HEK293 (cell line): ENCODE measurements around the gene TEX19.
A peak's percentile ranks its signal among the peaks of the same experiment; 100 is the strongest.

Source experiments
- CTCF ChIA-PET: fragments of 350-600 bp; formaldehyde crosslinking; extraction: SDS; loops from one replicate; lab custom pipeline; 2021; ENCODE audit warnings: antibody characterized with exemption; lab: Yijun Ruan, JAX
- POLR2A ChIA-PET: fragments of 300-600 bp; formaldehyde crosslinking; extraction: SDS; loops from one replicate; lab custom pipeline; 2020; ENCODE audit warnings: antibody characterized with exemption, inconsistent platforms; lab: Yijun Ruan, JAX
- H3K27ac ChIP-seq: fragments of 200-500 bp; sonication (Bioruptor generic); 2 replicates; pipeline ENCODE4 v1.5.1; 2014; ENCODE audit warnings: low read depth, low read length, control low read depth, inconsistent platforms; ENCODE audit errors: extremely low read depth
- H3K36me3 ChIP-seq, 2 experiments: fragments of 200-500 bp in 1 of 2; sonication (Bioruptor generic) in 1 of 2; 1 replicate in 1 of 2; 2 replicates in 1 of 2; pipeline ENCODE4 v1.5.1; 2014 to 2017; ENCODE audit warnings: inconsistent platforms in 2 of 2, low read length in 2 of 2; ENCODE audit not compliant: control insufficient read depth in 2 of 2, insufficient read depth in 1 of 2
- H3K4me1 ChIP-seq: fragments of 200-500 bp; sonication (Bioruptor generic); 2 replicates; pipeline ENCODE4 v1.5.1; 2014; ENCODE audit warnings: mild to moderate bottlenecking, low read length, inconsistent platforms; ENCODE audit not compliant: control insufficient read depth, insufficient read depth
- H3K4me3 ChIP-seq: 2 replicates; pipeline ENCODE4 v1.5.1; 2011; ENCODE audit warnings: low read depth, mild to moderate bottlenecking, control low read depth, low read length, moderate library complexity
- H3K9me3 ChIP-seq: fragments of 200-500 bp; sonication (Bioruptor generic); 2 replicates; pipeline ENCODE4 v1.5.1; 2014; ENCODE audit warnings: low read depth, low read length, inconsistent platforms; ENCODE audit not compliant: control insufficient read depth, insufficient read depth
- ATF2 ChIP-seq: fragments of 450-650 bp; formaldehyde crosslinking; IDR thresholded peaks from 2 replicates; pipeline ENCODE4 v1.5.1; 2016; ENCODE audit warnings: missing biosample characterization, missing genetic modification characterization, low read depth
- EGR2 ChIP-seq: fragments of 450-650 bp; formaldehyde crosslinking; IDR thresholded peaks from 2 replicates; pipeline ENCODE4 v1.5.1; 2016; ENCODE audit warnings: low read depth, missing biosample characterization, missing genetic modification characterization
- FEZF1 ChIP-seq: fragments of 450-650 bp; formaldehyde crosslinking; IDR thresholded peaks from 2 replicates; pipeline ENCODE4 v1.5.1; 2016; ENCODE audit warnings: missing biosample characterization, missing genetic modification characterization
- GLIS2 ChIP-seq: fragments of 450-650 bp; formaldehyde crosslinking; IDR thresholded peaks from 2 replicates; pipeline ENCODE4 v1.5.1; 2016; ENCODE audit warnings: missing biosample characterization, missing genetic modification characterization
- MYNN ChIP-seq: fragments of 450-650 bp; formaldehyde crosslinking; IDR thresholded peaks from 2 replicates; pipeline ENCODE4 v1.5.1; 2016; ENCODE audit warnings: missing biosample characterization, missing genetic modification characterization, borderline replicate concordance
- PRDM6 ChIP-seq: fragments of 450-650 bp; formaldehyde crosslinking; IDR thresholded peaks from 2 replicates; pipeline ENCODE4 v1.5.1; 2017; ENCODE audit warnings: missing biosample characterization, missing genetic modification characterization
- SCRT1 ChIP-seq: fragments of 450-650 bp; formaldehyde crosslinking; IDR thresholded peaks from 2 replicates; pipeline ENCODE4 v1.5.1; 2016; ENCODE audit warnings: missing biosample characterization, missing genetic modification characterization, borderline replicate concordance
- SCRT2 ChIP-seq: fragments of 450-650 bp; formaldehyde crosslinking; IDR thresholded peaks from 2 replicates; pipeline ENCODE4 v1.5.1; 2016; ENCODE audit warnings: missing biosample characterization, missing genetic modification characterization
- ZFP37 ChIP-seq: fragments of 450-650 bp; formaldehyde crosslinking; IDR thresholded peaks from 2 replicates; pipeline ENCODE4 v1.5.1; 2016; ENCODE audit warnings: missing biosample characterization, missing genetic modification characterization
- ZFP69B ChIP-seq: fragments of 450-650 bp; formaldehyde crosslinking; IDR thresholded peaks from 2 replicates; pipeline ENCODE4 v1.5.1; 2016; ENCODE audit warnings: missing biosample characterization, missing genetic modification characterization
- ZNF274 ChIP-seq, 2 experiments: fragments of 200-500 bp in 1 of 2; fragments of 450-650 bp in 1 of 2; sonication (Bioruptor generic) in 1 of 2; formaldehyde crosslinking in 1 of 2; IDR thresholded peaks; 2 replicates each; pipeline versions ENCODE4 v1.5.1 to v1.6.1; 2014 to 2016; ENCODE audit warnings: borderline replicate concordance in 1 of 2, inconsistent platforms in 1 of 2, low read length in 1 of 2, missing biosample characterization in 1 of 2, missing genetic modification characterization in 1 of 2
- ZNF366 ChIP-seq: fragments of 450-650 bp; formaldehyde crosslinking; conservative IDR thresholded peaks from 2 replicates; pipeline ENCODE4 v1.5.1; 2016; ENCODE audit warnings: missing biosample characterization, missing genetic modification characterization
- ZNF530 ChIP-seq: fragments of 450-650 bp; formaldehyde crosslinking; IDR thresholded peaks from 2 replicates; pipeline ENCODE4 v1.5.1; 2016; ENCODE audit warnings: low read depth, missing biosample characterization, missing genetic modification characterization
- ZNF544 ChIP-seq: fragments of 450-650 bp; formaldehyde crosslinking; IDR thresholded peaks from 2 replicates; pipeline ENCODE4 v1.5.0; 2017; ENCODE audit warnings: missing biosample characterization, missing genetic modification characterization
- ZNF585B ChIP-seq: fragments of 450-650 bp; formaldehyde crosslinking; IDR thresholded peaks from 2 replicates; pipeline ENCODE4 v1.5.1; 2016; ENCODE audit warnings: missing biosample characterization, missing genetic modification characterization
- TF ChIP-seq, protein P1 (sequence below): fragments of 450-650 bp; IDR thresholded peaks from 2 replicates; pipeline ENCODE4 v1.5.1; 2018; ENCODE audit warnings: missing biosample characterization, missing genetic modification characterization
- TF ChIP-seq, protein P2 (sequence below): IDR thresholded peaks from 2 replicates; pipeline ENCODE4 v1.6.1; 2011; ENCODE audit warnings: mild to moderate bottlenecking, low read depth, low read length, borderline replicate concordance
- TF ChIP-seq, protein P3 (sequence below): fragments of 450-650 bp; formaldehyde crosslinking; IDR thresholded peaks from 2 replicates; pipeline ENCODE4 v1.5.1; 2017; ENCODE audit warnings: missing biosample characterization, missing genetic modification characterization

Gene TEX19

GRCh38 chr17:82389379-82389778 lies 30.3 kb downstream of the TEX19 start (continued):
- no peak for TF ChIP-seq MYNN (tag by site-specific recombination)

- ChIA-PET POLR2A (no interaction called here), CTCF (interaction anchor here (0.5 kb wide), 1 partner anchor 17 kb away, joined by 4 read pairs; no protein-coding TSS in a partner anchor)
- H3K4me3 ChIP-seq, result no peak overlapping the region
- H3K9me3 ChIP-seq, result no peaks in the 10 kb centered on the region
- TF ChIP-seq EGR2 (tag by site-specific recombination), result no peak
- peak; percentile 63 for TF ChIP-seq ZFP69B
- TF ChIP-seq ZNF366 (tag by site-specific recombination), result 0 out of 2 replicates have a peak, but pooled peaks have one; percentile 13
- TF ChIP-seq ATF2 (tag by site-specific recombination), result peak; percentile 64
- no peak for TF ChIP-seq ZNF274 (IDR thresholded peaks at IDR 0.05; ENCODE audit: low read length)
- TF ChIP-seq ZNF274 (tag by site-specific recombination; IDR thresholded peaks at IDR 0.05; ENCODE audit: borderline replicate concordance), result no peak
- TF ChIP-seq ZNF544 (tag by site-specific recombination), result no peak
- TF ChIP-seq GLIS2, result no peak
- no peak overlapping the region for H3K27ac ChIP-seq
- no peaks in the 10 kb centered on the region for H3K4me1 ChIP-seq
- peaks cover 0 to 20% of the 10 kb centered on the region in 2 experiments; a peak in 1 of 3 replicates for H3K36me3 ChIP-seq
Measured at GRCh38 chr17:82390015-82390859, 31.2 kb downstream of the TEX19 start.

DNA sequence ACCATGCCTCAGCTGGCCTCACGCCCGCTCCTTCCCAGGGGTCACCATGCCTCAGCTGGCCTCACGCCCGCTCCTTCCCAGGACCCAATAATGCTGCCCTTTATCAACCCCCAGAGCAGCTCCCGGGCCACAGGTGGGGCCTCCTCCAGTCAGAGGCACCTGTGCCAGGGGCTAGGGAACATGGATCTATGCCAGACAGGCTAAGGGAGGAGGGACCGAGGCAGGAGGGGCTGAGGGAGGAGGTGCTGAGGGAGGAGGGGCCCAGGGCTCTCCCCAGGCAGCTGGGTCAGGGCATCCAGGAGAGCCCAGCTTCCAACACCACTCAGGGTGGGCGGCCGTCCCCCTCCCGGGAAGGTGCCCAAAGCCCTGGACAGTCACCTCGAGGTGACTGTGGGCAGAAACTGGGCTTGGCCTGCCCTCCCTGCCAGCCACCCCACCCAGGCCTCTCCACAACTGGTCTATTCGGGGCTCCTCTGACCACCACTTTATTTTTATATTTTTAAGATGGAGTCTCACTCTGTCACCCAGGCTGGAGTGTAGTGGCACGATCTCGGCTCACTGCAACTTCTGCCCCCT lies 31.9 kb downstream of the TEX19 start:
- peaks cover 0 to 20% of the 10 kb centered on the region in 2 experiments; a peak in 1 of 3 replicates for H3K36me3 ChIP-seq
- CTCF ChIA-PET, result interaction anchor here (0.5 to 0.6 kb wide), 2 partner anchors 17 to 61 kb away, joined by 3 to 4 read pairs; no protein-coding TSS in a partner anchor
- TF ChIP-seq, protein P1, sequence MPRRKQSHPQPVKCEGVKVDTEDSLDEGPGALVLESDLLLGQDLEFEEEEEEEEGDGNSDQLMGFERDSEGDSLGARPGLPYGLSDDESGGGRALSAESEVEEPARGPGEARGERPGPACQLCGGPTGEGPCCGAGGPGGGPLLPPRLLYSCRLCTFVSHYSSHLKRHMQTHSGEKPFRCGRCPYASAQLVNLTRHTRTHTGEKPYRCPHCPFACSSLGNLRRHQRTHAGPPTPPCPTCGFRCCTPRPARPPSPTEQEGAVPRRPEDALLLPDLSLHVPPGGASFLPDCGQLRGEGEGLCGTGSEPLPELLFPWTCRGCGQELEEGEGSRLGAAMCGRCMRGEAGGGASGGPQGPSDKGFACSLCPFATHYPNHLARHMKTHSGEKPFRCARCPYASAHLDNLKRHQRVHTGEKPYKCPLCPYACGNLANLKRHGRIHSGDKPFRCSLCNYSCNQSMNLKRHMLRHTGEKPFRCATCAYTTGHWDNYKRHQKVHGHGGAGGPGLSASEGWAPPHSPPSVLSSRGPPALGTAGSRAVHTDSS (tag by site-specific recombination), result no peak
- TF ChIP-seq, protein P2, sequence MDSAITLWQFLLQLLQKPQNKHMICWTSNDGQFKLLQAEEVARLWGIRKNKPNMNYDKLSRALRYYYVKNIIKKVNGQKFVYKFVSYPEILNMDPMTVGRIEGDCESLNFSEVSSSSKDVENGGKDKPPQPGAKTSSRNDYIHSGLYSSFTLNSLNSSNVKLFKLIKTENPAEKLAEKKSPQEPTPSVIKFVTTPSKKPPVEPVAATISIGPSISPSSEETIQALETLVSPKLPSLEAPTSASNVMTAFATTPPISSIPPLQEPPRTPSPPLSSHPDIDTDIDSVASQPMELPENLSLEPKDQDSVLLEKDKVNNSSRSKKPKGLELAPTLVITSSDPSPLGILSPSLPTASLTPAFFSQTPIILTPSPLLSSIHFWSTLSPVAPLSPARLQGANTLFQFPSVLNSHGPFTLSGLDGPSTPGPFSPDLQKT, result no peak
- no peak for TF ChIP-seq ZNF585B (tag by site-specific recombination)
- TF ChIP-seq ZNF530 (tag by site-specific recombination), result no peak
- 0 out of 2 replicates have a peak, but pooled peaks have one; percentile 33 for TF ChIP-seq SCRT2
- no peak for TF ChIP-seq FEZF1 (tag by site-specific recombination)
- TF ChIP-seq, protein P3, sequence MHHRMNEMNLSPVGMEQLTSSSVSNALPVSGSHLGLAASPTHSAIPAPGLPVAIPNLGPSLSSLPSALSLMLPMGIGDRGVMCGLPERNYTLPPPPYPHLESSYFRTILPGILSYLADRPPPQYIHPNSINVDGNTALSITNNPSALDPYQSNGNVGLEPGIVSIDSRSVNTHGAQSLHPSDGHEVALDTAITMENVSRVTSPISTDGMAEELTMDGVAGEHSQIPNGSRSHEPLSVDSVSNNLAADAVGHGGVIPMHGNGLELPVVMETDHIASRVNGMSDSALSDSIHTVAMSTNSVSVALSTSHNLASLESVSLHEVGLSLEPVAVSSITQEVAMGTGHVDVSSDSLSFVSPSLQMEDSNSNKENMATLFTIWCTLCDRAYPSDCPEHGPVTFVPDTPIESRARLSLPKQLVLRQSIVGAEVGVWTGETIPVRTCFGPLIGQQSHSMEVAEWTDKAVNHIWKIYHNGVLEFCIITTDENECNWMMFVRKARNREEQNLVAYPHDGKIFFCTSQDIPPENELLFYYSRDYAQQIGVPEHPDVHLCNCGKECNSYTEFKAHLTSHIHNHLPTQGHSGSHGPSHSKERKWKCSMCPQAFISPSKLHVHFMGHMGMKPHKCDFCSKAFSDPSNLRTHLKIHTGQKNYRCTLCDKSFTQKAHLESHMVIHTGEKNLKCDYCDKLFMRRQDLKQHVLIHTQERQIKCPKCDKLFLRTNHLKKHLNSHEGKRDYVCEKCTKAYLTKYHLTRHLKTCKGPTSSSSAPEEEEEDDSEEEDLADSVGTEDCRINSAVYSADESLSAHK (tag by site-specific recombination), result no peak
- TF ChIP-seq PRDM6 (tag by site-specific recombination), result no peak
- TF ChIP-seq SCRT1 (tag by site-specific recombination), result peak; percentile 53; the same call in 1 of the 2 replicates
- no peak for TF ChIP-seq ZFP37

More for the DNA sequence above, 31.9 kb downstream of the TEX19 start:
- no peak overlapping the region for H3K27ac ChIP-seq
- POLR2A ChIA-PET, result no interaction called here
- no peaks in the 10 kb centered on the region for H3K9me3 ChIP-seq
- H3K4me3 ChIP-seq, result no peak overlapping the region
- no peaks in the 10 kb centered on the region for H3K4me1 ChIP-seq
